ENCODE data around the gene TMC6. TPM values are rescaled to one million over a fixed set of nuclear protein-coding genes. Genes with fewer than 3 reads are reported as not detected.

The TMC6 gene
- total and polyA plus RNA-seq, 2 of the 4 experiments (the other 2 are of a cell fraction): 0.19 TPM; not detected in 1

DNA sequence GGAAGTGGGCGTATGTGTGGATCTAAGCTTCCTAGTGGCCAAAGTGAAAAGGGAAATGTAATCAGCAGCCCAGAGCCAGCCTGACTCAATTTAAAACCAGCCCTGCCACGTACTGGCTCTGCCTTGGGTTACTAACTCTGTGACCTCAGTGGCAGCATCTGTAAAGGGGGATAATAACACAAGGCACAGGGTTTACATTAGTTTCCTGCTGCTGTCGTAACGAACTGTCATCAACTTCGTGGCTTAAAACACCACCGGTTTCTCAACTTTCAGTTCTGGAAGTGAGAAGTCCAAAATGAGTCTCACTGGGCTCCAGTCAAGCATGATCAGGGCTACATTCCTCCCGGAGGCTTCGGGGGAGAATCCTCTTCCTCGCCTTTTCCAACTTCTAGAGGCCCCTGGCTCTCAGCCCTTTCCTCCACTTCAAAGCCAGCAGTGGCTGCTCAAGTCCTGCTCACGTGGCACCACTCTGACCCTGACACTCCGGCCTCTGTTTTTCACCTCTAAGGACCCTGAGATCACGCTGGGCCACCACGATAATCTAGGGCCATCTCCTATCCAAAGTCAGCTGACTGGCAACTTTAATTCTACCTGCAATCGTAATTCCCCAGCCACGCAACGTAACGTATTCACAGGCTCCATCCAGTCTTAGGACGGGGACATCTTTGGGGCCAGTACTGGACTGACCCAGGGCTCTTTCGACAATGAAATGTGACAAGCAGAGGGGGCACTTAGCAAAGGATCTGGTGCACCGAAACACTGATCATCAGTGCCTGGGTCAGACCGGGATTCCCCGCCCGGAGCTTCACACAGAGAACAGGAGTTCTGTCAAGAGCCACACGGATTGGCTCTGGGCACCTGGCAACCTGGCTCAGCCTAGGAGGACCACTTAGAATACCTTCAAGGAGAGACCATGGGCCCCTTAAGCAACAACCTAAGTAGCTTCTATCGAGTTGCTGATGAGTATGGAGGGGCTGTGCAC is 14.5 kb downstream of the TMC6 start (continued):
- TF ChIP-seq, protein P1, sequence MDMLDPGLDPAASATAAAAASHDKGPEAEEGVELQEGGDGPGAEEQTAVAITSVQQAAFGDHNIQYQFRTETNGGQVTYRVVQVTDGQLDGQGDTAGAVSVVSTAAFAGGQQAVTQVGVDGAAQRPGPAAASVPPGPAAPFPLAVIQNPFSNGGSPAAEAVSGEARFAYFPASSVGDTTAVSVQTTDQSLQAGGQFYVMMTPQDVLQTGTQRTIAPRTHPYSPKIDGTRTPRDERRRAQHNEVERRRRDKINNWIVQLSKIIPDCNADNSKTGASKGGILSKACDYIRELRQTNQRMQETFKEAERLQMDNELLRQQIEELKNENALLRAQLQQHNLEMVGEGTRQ (IDR thresholded peaks at IDR 0.05; ENCODE audit: low read depth, low read length): no peak

All from IMR-90 (cell line).